H9 (cell line): ENCODE data around the gene GRID2. TPM values are rescaled to one million over a fixed set of nuclear protein-coding genes. Genes with fewer than 3 reads are reported as not detected.

Experiments
- DNase-seq: peaks from one replicate; pipeline ENCODE4 v3.0.0-alpha.2; 2017
- H2AFZ ChIP-seq: one replicate; pipeline ENCODE4 v1.6.1; 2013; ENCODE audit warnings: mild to moderate bottlenecking, low read length, control low read depth, moderate library complexity
- H2AK5ac ChIP-seq: 2 replicates; pipeline ENCODE4 v1.6.1; 2013; ENCODE audit warnings: low read length, control low read depth, mixed read lengths; ENCODE audit not compliant: insufficient read length
- H2BK120ac ChIP-seq: one replicate; pipeline ENCODE4 v1.6.1; 2013; ENCODE audit warnings: low read depth, mild to moderate bottlenecking, low read length, control low read depth, inconsistent platforms; ENCODE audit not compliant: poor library complexity, severe bottlenecking
- H2BK12ac ChIP-seq: 2 replicates; pipeline ENCODE4 v1.6.1; 2013; ENCODE audit warnings: low read length, control low read depth, mixed read lengths, low read depth; ENCODE audit not compliant: insufficient read length
- H2BK15ac ChIP-seq: 2 replicates; pipeline ENCODE4 v1.6.1; 2013; ENCODE audit warnings: low read depth, low read length, control low read depth
- H2BK20ac ChIP-seq: one replicate; pipeline ENCODE4 v1.6.1; 2013; ENCODE audit warnings: low read depth, mild to moderate bottlenecking, low read length, control low read depth, inconsistent platforms; ENCODE audit not compliant: poor library complexity, severe bottlenecking
- H2BK5ac ChIP-seq: 2 replicates; pipeline ENCODE4 v1.6.1; 2013; ENCODE audit warnings: low read length, control low read depth, mixed read lengths; ENCODE audit not compliant: insufficient read length
- H3K14ac ChIP-seq: 2 replicates; pipeline ENCODE4 v1.6.1; 2013; ENCODE audit warnings: low read length, control low read depth; ENCODE audit not compliant: insufficient read depth
- H3K18ac ChIP-seq: 2 replicates; pipeline ENCODE4 v1.6.1; 2013; ENCODE audit warnings: low read depth, mild to moderate bottlenecking, mixed read lengths, low read length, control low read depth; ENCODE audit not compliant: insufficient read length
- H3K23ac ChIP-seq: 2 replicates; pipeline ENCODE4 v1.6.1; 2013; ENCODE audit warnings: low read length, control low read depth, mixed read lengths, low read depth; ENCODE audit not compliant: insufficient read length
- H3K23me2 ChIP-seq: 2 replicates; pipeline ENCODE4 v1.6.1; 2013; ENCODE audit warnings: low read depth, mild to moderate bottlenecking, mixed read lengths, low read length, control low read depth; ENCODE audit not compliant: insufficient read length, poor library complexity, severe bottlenecking
- H3K27ac ChIP-seq: 2 replicates; pipeline ENCODE4 v1.5.1; 2013; ENCODE audit warnings: low read length, control low read depth, mixed read lengths, low read depth; ENCODE audit not compliant: insufficient read length
- H3K27me3 ChIP-seq: 2 replicates; pipeline ENCODE4 v1.6.1; 2013; ENCODE audit warnings: low read length, control low read depth, inconsistent platforms; ENCODE audit not compliant: insufficient read depth
- H3K4ac ChIP-seq: 2 replicates; pipeline ENCODE4 v1.6.1; 2013; ENCODE audit warnings: low read depth, mild to moderate bottlenecking, control low read depth, inconsistent platforms, low read length, moderate library complexity
- H3K4me1 ChIP-seq: 2 replicates; pipeline ENCODE4 v1.6.1; 2013; ENCODE audit warnings: low read length, control low read depth, inconsistent platforms; ENCODE audit not compliant: insufficient read depth
- H3K4me2 ChIP-seq: 2 replicates; pipeline ENCODE4 v1.6.1; 2013; ENCODE audit warnings: low read length, control low read depth, mixed read lengths; ENCODE audit not compliant: insufficient read length, insufficient read depth
- H3K56ac ChIP-seq: 2 replicates; pipeline ENCODE4 v1.6.1; 2013; ENCODE audit warnings: low read depth, mild to moderate bottlenecking, mixed read lengths, low read length, control low read depth; ENCODE audit not compliant: insufficient read length
- H3K79me1 ChIP-seq: 2 replicates; pipeline ENCODE4 v1.6.1; 2013; ENCODE audit warnings: low read depth, mild to moderate bottlenecking, moderate library complexity, low read length, control low read depth, inconsistent platforms; ENCODE audit not compliant: insufficient read depth, poor library complexity, severe bottlenecking
- H3K79me2 ChIP-seq: 2 replicates; pipeline ENCODE4 v1.6.1; 2013; ENCODE audit warnings: low read length, control low read depth, inconsistent platforms; ENCODE audit not compliant: insufficient read depth
- H3K9ac ChIP-seq: 2 replicates; pipeline ENCODE4 v1.6.1; 2013; ENCODE audit warnings: low read length, control low read depth, mixed read lengths; ENCODE audit not compliant: insufficient read length; ENCODE audit errors: extremely low read depth
- H3K9me3 ChIP-seq: one replicate; pipeline ENCODE4 v1.6.1; 2013; ENCODE audit warnings: low read depth, low read length, inconsistent platforms; ENCODE audit not compliant: control insufficient read depth
- H3T11ph ChIP-seq: one replicate; pipeline ENCODE4 v1.6.1; 2013; ENCODE audit warnings: mild to moderate bottlenecking, low read length, control low read depth, inconsistent platforms
- H4K20me1 ChIP-seq: one replicate; pipeline ENCODE4 v1.6.1; 2013; ENCODE audit not compliant: control insufficient read depth, insufficient read length, insufficient read depth
- H4K5ac ChIP-seq: 2 replicates; pipeline ENCODE4 v1.6.1; 2013; ENCODE audit warnings: low read depth, mild to moderate bottlenecking, mixed read lengths, low read length, control low read depth; ENCODE audit not compliant: insufficient read length
- H4K8ac ChIP-seq: replicated peaks from 2 replicates; pipeline ENCODE4 v1.6.1; 2013; ENCODE audit warnings: low read length, control low read depth, mixed read lengths, low read depth; ENCODE audit not compliant: insufficient read length
- H4K91ac ChIP-seq: 2 replicates; pipeline ENCODE4 v1.6.1; 2013; ENCODE audit warnings: low read depth, mild to moderate bottlenecking, moderate library complexity, mixed read lengths, low read length, control low read depth; ENCODE audit not compliant: insufficient read length
- H3K27ac Mint-ChIP-seq, 3 experiments: 2 replicates in 2 of 3; 3 replicates in 1 of 3; pipeline ENCODE4 v1.8.0; 2020 to 2021; ENCODE audit warnings: mixed read lengths in 3 of 3, mild to moderate bottlenecking in 1 of 3, moderate library complexity in 1 of 3
- H3K27me3 Mint-ChIP-seq: 2 replicates; pipeline ENCODE4 v1.8.0; 2021; ENCODE audit warnings: low read depth, mild to moderate bottlenecking, moderate library complexity, mixed read lengths
- H3K36me3 Mint-ChIP-seq, 3 experiments: 2 replicates in 2 of 3; 3 replicates in 1 of 3; pipeline ENCODE4 v1.8.0; 2020 to 2021; ENCODE audit warnings: low read depth in 3 of 3, mixed read lengths in 3 of 3; ENCODE audit not compliant: insufficient read depth in 1 of 3
- H3K4me1 Mint-ChIP-seq, 2 experiments: 2 replicates each; pipeline ENCODE4 v1.8.0; 2020; ENCODE audit warnings: mixed read lengths in 2 of 2
- H3K4me3 Mint-ChIP-seq, 2 experiments: 2 replicates in 1 of 2; 3 replicates in 1 of 2; pipeline ENCODE4 v1.8.0; 2020 to 2021; ENCODE audit warnings: mild to moderate bottlenecking in 2 of 2, mixed read lengths in 2 of 2, moderate library complexity in 1 of 2
- H3K9me3 Mint-ChIP-seq, 2 experiments: 2 replicates in 1 of 2; 3 replicates in 1 of 2; pipeline ENCODE4 v1.8.0; 2020; ENCODE audit warnings: mild to moderate bottlenecking in 2 of 2, mixed read lengths in 2 of 2, moderate library complexity in 1 of 2
- WGBS: extraction: QIAGEN DNeasy Blood & Tissue Kit; methylation state at CpG from one replicate; pipeline ENCODE4 v1.1.7; 2013; ENCODE audit warnings: missing lambda C conversion rate, low lambda C conversion rate, mixed read lengths; ENCODE audit not compliant: insufficient read length; ENCODE audit errors: extremely low coverage; 5-methylcytosine and 5-hydroxymethylcytosine counted together
- total RNA-seq: library from RNA; stranded (reverse); gene quantifications from 2 replicates; pipeline ENCODE4 v1.2.1, GENCODE V29; 2021
- TF ChIP-seq, protein P1 (sequence below): fragments of 200-600 bp; sonication (generic); conservative IDR thresholded peaks from 3 replicates; pipeline ENCODE4 v1.8.0; 2021; ENCODE audit warnings: antibody characterized with exemption, mild to moderate bottlenecking

Gene GRID2
- total RNA-seq, 1 experiment from 2014 or later = 21.8 TPM

DNA sequence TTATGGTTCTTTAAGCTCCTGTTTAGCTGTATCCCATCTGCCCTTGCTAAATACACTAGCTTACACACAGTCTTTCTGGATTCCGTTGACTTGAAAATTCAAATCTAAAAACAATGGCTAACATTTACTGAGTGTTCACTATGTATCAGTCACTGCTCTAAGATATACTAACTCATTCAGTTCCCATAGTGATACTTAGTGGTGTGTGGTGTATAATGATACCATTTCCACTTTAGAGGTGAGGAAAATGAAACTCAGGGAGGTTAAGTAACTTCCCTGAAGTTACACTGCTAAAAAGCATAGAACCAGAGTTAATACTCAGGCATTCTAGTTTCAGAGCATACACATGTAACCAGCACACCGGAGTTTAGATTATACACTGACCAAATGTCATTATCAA lies 762.0 kb downstream of the GRID2 start:
- Histone ChIP-seq H3K9ac (no peak overlapping the region), H3K9me3 (no peaks in the 10 kb centered on the region), H3K23me2 (no peaks in the 10 kb centered on the region), H2BK12ac (no peak overlapping the region), H3K27ac (no peak overlapping the region), H3K23ac (no peak overlapping the region), H3K27me3 (peaks cover 2% of the 10 kb centered on the region; the same call in 1 of the 2 replicates), H3K4me1 (no peaks in the 10 kb centered on the region), H2BK120ac (no peak overlapping the region), H4K8ac (no peak overlapping the region), H3T11ph (no peak overlapping the region), H3K4me2 (no peak overlapping the region), H2BK15ac (no peak overlapping the region), H4K5ac (no peak overlapping the region), H3K18ac (no peak overlapping the region), H4K91ac (no peak overlapping the region), H4K20me1 (no peaks in the 10 kb centered on the region), H2BK5ac (no peak overlapping the region), H3K4ac (no peak overlapping the region), H3K56ac (no peak overlapping the region), H2AFZ (no peak overlapping the region), H3K14ac (no peak overlapping the region), H3K79me1 (no peaks in the 10 kb centered on the region), H2BK20ac (no peak overlapping the region), H2AK5ac (no peak overlapping the region), H3K79me2 (no peaks in the 10 kb centered on the region)
- no peak for DNase-seq
- TF ChIP-seq, protein P1, sequence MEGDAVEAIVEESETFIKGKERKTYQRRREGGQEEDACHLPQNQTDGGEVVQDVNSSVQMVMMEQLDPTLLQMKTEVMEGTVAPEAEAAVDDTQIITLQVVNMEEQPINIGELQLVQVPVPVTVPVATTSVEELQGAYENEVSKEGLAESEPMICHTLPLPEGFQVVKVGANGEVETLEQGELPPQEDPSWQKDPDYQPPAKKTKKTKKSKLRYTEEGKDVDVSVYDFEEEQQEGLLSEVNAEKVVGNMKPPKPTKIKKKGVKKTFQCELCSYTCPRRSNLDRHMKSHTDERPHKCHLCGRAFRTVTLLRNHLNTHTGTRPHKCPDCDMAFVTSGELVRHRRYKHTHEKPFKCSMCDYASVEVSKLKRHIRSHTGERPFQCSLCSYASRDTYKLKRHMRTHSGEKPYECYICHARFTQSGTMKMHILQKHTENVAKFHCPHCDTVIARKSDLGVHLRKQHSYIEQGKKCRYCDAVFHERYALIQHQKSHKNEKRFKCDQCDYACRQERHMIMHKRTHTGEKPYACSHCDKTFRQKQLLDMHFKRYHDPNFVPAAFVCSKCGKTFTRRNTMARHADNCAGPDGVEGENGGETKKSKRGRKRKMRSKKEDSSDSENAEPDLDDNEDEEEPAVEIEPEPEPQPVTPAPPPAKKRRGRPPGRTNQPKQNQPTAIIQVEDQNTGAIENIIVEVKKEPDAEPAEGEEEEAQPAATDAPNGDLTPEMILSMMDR = no peak
- Mint-ChIP-seq H3K36me3 (no peaks in the 10 kb centered on the region), H3K4me3 (no peak overlapping the region), H3K4me1 (peaks cover 0 to 10% of the 10 kb centered on the region in 2 experiments; a peak in 2 of 4 replicates), H3K9me3 (no peaks in the 10 kb centered on the region), H3K27me3 (no peaks in the 10 kb centered on the region), H3K27ac (no peak overlapping the region)
- WGBS = no CpG with 5 or more reads among the region's 2 CpGs
